Loucy (cell line): Measurements from ENCODE around the gene TRAPPC2B.

Source experiments
- H2AFZ ChIP-seq: fragments of 200-600 bp; sonication (generic); 2 replicates; pipeline ENCODE4 v1.6.0; 2016; ENCODE audit warnings: antibody characterized with exemption, mild to moderate bottlenecking, low read length, moderate library complexity
- H3F3A ChIP-seq: fragments of 200-600 bp; 2 replicates; pipeline ENCODE4 v1.6.0; 2016; ENCODE audit warnings: antibody characterized with exemption, low read depth, mild to moderate bottlenecking
- H3K27me3 ChIP-seq: fragments of 200-600 bp; sonication (generic); 2 replicates; pipeline ENCODE4 v1.6.1; 2014; ENCODE audit warnings: low read length, mild to moderate bottlenecking; ENCODE audit not compliant: insufficient read depth, poor library complexity, severe bottlenecking
- H3K36me3 ChIP-seq: fragments of 200-600 bp; sonication (generic); 2 replicates; pipeline ENCODE4 v1.6.1; 2016; ENCODE audit warnings: low read length; ENCODE audit not compliant: insufficient read depth
- H3K4me1 ChIP-seq: fragments of 200-600 bp; sonication (generic); 2 replicates; pipeline ENCODE4 v1.5.1; 2014; ENCODE audit warnings: low read length, mild to moderate bottlenecking; ENCODE audit not compliant: insufficient read depth, poor library complexity, severe bottlenecking
- H3K4me2 ChIP-seq: fragments of 200-600 bp; sonication (generic); 2 replicates; pipeline ENCODE4 v1.6.0; 2014; ENCODE audit warnings: antibody characterized with exemption, low read length, low read depth, mild to moderate bottlenecking; ENCODE audit not compliant: poor library complexity, severe bottlenecking
- H3K4me3 ChIP-seq: fragments of 200-600 bp; sonication (generic); 2 replicates; pipeline ENCODE4 v1.5.1; 2014; ENCODE audit warnings: low read length, mild to moderate bottlenecking, mixed read lengths; ENCODE audit not compliant: poor library complexity, severe bottlenecking
- H3K79me2 ChIP-seq: fragments of 200-600 bp; sonication (generic); 2 replicates; pipeline ENCODE4 v1.6.1; 2014; ENCODE audit warnings: low read length; ENCODE audit not compliant: insufficient read depth
- H3K9ac ChIP-seq: fragments of 200-600 bp; sonication (generic); 2 replicates; pipeline ENCODE4 v1.6.0; 2014; ENCODE audit warnings: mild to moderate bottlenecking, low read depth, low read length, moderate library complexity; ENCODE audit not compliant: poor library complexity, severe bottlenecking
- H3K9me2 ChIP-seq: fragments of 200-600 bp; sonication (generic); replicated peaks from 2 replicates; pipeline ENCODE4 v1.6.1; 2016; ENCODE audit warnings: low read depth, low read length, mixed read lengths
- H3K9me3 ChIP-seq: fragments of 200-600 bp; sonication (generic); 2 replicates; pipeline ENCODE4 v1.6.1; 2014; ENCODE audit warnings: mild to moderate bottlenecking, antibody characterized with exemption, low read length, low read depth; ENCODE audit not compliant: insufficient read depth
- H4K20me1 ChIP-seq: fragments of 200-600 bp; sonication (generic); 2 replicates; pipeline ENCODE4 v1.6.0; 2014; ENCODE audit warnings: antibody characterized with exemption, low read length, mild to moderate bottlenecking; ENCODE audit not compliant: insufficient read depth, poor library complexity, severe bottlenecking
- EZH2phosphoT487 ChIP-seq: fragments of 200-600 bp; IDR thresholded peaks from 2 replicates; pipeline ENCODE4 v1.6.1; 2018; ENCODE audit warnings: antibody characterized with exemption, mild to moderate bottlenecking, moderate library complexity, borderline replicate concordance
- TF ChIP-seq, protein P1 (sequence below): fragments of 200-600 bp; sonication (generic); conservative IDR thresholded peaks from 2 replicates; pipeline ENCODE4 v1.5.1; 2014; ENCODE audit warnings: mild to moderate bottlenecking, antibody characterized with exemption, low read length

Gene TRAPPC2B

DNA sequence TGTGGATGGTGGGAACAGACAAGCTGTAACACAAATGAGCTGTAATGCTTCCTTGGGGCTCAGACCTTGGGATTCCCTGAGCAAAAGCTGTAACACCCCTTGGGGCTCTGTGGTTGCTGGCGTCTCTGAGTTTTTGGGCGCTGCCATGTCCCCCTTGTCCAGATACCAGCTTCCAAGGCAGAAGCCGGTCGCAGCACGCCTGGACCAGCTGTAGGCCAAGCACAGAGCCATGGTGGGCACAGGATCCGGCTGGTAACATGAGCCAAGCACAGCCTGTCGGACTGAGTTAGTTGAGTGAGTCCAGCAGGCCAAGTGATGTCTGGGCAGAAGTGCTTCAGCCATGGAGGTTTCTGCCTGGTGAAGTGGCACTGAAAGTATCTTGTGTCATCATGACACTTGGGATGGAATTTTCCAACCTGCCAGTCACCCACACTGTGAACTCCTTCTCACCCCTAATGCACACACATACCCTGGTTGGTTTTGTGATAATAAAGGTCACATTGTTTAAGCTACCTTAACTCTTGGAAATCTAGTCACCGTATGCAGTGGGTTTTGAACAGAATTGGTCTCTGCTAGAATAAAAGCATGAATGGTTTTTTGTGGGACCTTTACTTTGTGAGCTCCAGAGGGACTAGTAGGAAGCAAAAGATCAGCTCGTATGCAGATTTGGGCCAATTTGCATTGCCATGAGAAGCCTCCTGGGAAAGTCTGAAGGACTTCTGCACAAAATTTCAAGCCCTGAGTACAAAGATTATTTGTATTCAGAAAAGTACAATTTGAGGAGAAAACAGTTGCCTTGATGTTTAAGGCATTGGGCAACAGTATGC lies 40.6 kb downstream of the TRAPPC2B start:
- H4K20me1 ChIP-seq, result no peaks in the 10 kb centered on the region
- H3K79me2 ChIP-seq, result no peaks in the 10 kb centered on the region
- no peak overlapping the region for H2AFZ ChIP-seq
- no peak overlapping the region for H3K4me3 ChIP-seq
- no peak overlapping the region for H3K9ac ChIP-seq
- peaks cover 16% of the 10 kb centered on the region for H3K36me3 ChIP-seq
- H3K9me3 ChIP-seq, result peaks cover 9% of the 10 kb centered on the region; the same call in 1 of the 2 replicates
- no peaks in the 10 kb centered on the region for H3K27me3 ChIP-seq
- H3K4me1 ChIP-seq, result no peaks in the 10 kb centered on the region
- no peaks in the 10 kb centered on the region for H3K9me2 ChIP-seq
- no peaks in the 10 kb centered on the region for H3F3A ChIP-seq
- H3K4me2 ChIP-seq, result no peak overlapping the region
- TF ChIP-seq EZH2phosphoT487, result no peak
- TF ChIP-seq, protein P1, sequence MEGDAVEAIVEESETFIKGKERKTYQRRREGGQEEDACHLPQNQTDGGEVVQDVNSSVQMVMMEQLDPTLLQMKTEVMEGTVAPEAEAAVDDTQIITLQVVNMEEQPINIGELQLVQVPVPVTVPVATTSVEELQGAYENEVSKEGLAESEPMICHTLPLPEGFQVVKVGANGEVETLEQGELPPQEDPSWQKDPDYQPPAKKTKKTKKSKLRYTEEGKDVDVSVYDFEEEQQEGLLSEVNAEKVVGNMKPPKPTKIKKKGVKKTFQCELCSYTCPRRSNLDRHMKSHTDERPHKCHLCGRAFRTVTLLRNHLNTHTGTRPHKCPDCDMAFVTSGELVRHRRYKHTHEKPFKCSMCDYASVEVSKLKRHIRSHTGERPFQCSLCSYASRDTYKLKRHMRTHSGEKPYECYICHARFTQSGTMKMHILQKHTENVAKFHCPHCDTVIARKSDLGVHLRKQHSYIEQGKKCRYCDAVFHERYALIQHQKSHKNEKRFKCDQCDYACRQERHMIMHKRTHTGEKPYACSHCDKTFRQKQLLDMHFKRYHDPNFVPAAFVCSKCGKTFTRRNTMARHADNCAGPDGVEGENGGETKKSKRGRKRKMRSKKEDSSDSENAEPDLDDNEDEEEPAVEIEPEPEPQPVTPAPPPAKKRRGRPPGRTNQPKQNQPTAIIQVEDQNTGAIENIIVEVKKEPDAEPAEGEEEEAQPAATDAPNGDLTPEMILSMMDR, result no peak

- Histone ChIP-seq H3K4me1 (peaks cover 6% of the 10 kb centered on the region), H3F3A (no peaks in the 10 kb centered on the region), H3K9me2 (no peaks in the 10 kb centered on the region), H3K9ac (no peak overlapping the region), H3K27me3 (no peaks in the 10 kb centered on the region), H3K36me3 (peaks cover 3% of the 10 kb centered on the region; the same call in 1 of the 2 replicates), H3K9me3 (peaks cover 9% of the 10 kb centered on the region; the same call in 1 of the 2 replicates), H3K79me2 (peaks cover 5% of the 10 kb centered on the region; the same call in 1 of the 2 replicates), H2AFZ (no peak overlapping the region), H3K4me2 (no peak overlapping the region), H3K4me3 (no peak overlapping the region), H4K20me1 (no peaks in the 10 kb centered on the region)
- no peak for TF ChIP-seq EZH2phosphoT487
- TF ChIP-seq, protein P1, result peak; percentile 85
Observed at GRCh38 chr19:57406516-57407123, 43.3 kb downstream of the TRAPPC2B start.

GRCh38 chr19:57410877-57411671 lies 47.7 kb downstream of the TRAPPC2B start, which contains the start of gene ZNF17:
Gene ZNF17 (plus strand): TSS chr19:57411161. CDS start chr19:57413616, 2,455 bp downstream.
- Histone ChIP-seq H4K20me1 (no peaks in the 10 kb centered on the region), H3K9ac (peak within 1 kb of the TSS; percentile 80), H3F3A (no peaks in the 10 kb centered on the region), H3K79me2 (peaks cover 20% of the 10 kb centered on the region), H2AFZ (peak within 1 kb of the TSS; percentile 96), H3K27me3 (no peaks in the 10 kb centered on the region), H3K9me2 (no peaks in the 10 kb centered on the region), H3K9me3 (no peaks in the 10 kb centered on the region), H3K4me3 (peak within 1 kb of the TSS; percentile 97), H3K4me2 (peak within 1 kb of the TSS; percentile 84), H3K36me3 (no peaks in the 10 kb centered on the region), H3K4me1 (peaks cover 13% of the 10 kb centered on the region)
- TF ChIP-seq, protein P1, result no peak
- no peak for TF ChIP-seq EZH2phosphoT487
